OCI-LY7 (cell line): Measurements from ENCODE around the gene NMNAT1. TPM values are rescaled to one million over a fixed set of nuclear protein-coding genes. Genes with fewer than 3 reads are reported as not detected.

Experiments
- BruUV-seq: library from RNA; stranded (reverse); fragments of 400-500 nt; replicated peaks from 2 replicates; lab custom pipeline; 2021; lab: Mats Ljungman, UMichigan
- CTCF ChIA-PET: fragments of 300-600 bp; sonication (Branson Sonifier 250); formaldehyde crosslinking; loops from one replicate; lab custom pipeline; 2022; ENCODE audit warnings: antibody characterized with exemption; ENCODE audit not compliant: unreplicated experiment; lab: Charles Lee
- POLR2A ChIA-PET: fragments of 300-600 bp; sonication (Branson Sonifier 250); formaldehyde crosslinking; loops from one replicate; lab custom pipeline; 2022; ENCODE audit warnings: antibody characterized with exemption; lab: Charles Lee
- DNase-seq: peaks from one replicate; pipeline ENCODE4 v3.0.0-alpha.2; 2015; ENCODE audit warnings: low spot score
- H2AFZ ChIP-seq: fragments of 200-600 bp; sonication (generic), shearing (Covaris generic); 2 replicates; pipeline ENCODE4 v1.6.1; 2014; ENCODE audit warnings: mild to moderate bottlenecking, antibody characterized with exemption, low read length, moderate library complexity
- H3K27ac ChIP-seq: fragments of 200-600 bp; sonication (generic); 2 replicates; pipeline ENCODE4 v1.5.1; 2014; ENCODE audit warnings: mixed run types, low read depth, mild to moderate bottlenecking, moderate library complexity, low read length, inconsistent platforms; ENCODE audit not compliant: poor library complexity, severe bottlenecking
- H3K36me3 ChIP-seq: fragments of 200-600 bp; sonication (generic); 2 replicates; pipeline ENCODE4 v1.6.1; 2014; ENCODE audit warnings: mild to moderate bottlenecking, antibody characterized with exemption, low read length, moderate library complexity, mixed read lengths; ENCODE audit not compliant: insufficient read depth
- H3K4me1 ChIP-seq: fragments of 200-600 bp; sonication (generic); 2 replicates; pipeline ENCODE4 v1.5.1; 2014; ENCODE audit warnings: mild to moderate bottlenecking, low read length; ENCODE audit not compliant: insufficient read depth, poor library complexity, severe bottlenecking
- H3K4me2 ChIP-seq: fragments of 200-600 bp; sonication (generic); 2 replicates; pipeline ENCODE4 v1.6.1; 2014; ENCODE audit warnings: mild to moderate bottlenecking, low read length
- H3K4me3 ChIP-seq: fragments of 200-600 bp; sonication (generic); 2 replicates; pipeline ENCODE4 v1.5.1; 2014; ENCODE audit warnings: mild to moderate bottlenecking, low read depth, low read length; ENCODE audit not compliant: poor library complexity, severe bottlenecking
- H3K79me2 ChIP-seq: fragments of 200-600 bp; sonication (generic); 2 replicates; pipeline ENCODE4 v1.6.1; 2016; ENCODE audit warnings: low read depth, mild to moderate bottlenecking, low read length, moderate library complexity, mixed read lengths; ENCODE audit not compliant: insufficient read depth
- H3K9me2 ChIP-seq: fragments of 200-600 bp; sonication (generic); 2 replicates; pipeline ENCODE4 v1.6.1; 2016; ENCODE audit warnings: mild to moderate bottlenecking, low read length, mixed read lengths; ENCODE audit not compliant: insufficient read depth
- H3K9me3 ChIP-seq: fragments of 200-600 bp; sonication (generic); 2 replicates; pipeline ENCODE4 v1.6.1; 2014; ENCODE audit warnings: mild to moderate bottlenecking, mixed run types, low read length, mixed read lengths
- H4K20me1 ChIP-seq: fragments of 200-600 bp; sonication (generic); 2 replicates; pipeline ENCODE4 v1.6.1; 2014; ENCODE audit warnings: mild to moderate bottlenecking, antibody characterized with exemption, low read length, moderate library complexity, mixed read lengths; ENCODE audit not compliant: insufficient read depth
- CTCF ChIP-seq: fragments of 200-600 bp; sonication (generic); conservative IDR thresholded peaks from 2 replicates; pipeline ENCODE4 v1.5.1; 2014; ENCODE audit warnings: mild to moderate bottlenecking, antibody characterized with exemption, low read length, moderate library complexity, mixed read lengths
- EZH2phosphoT487 ChIP-seq: fragments of 200-600 bp; sonication (generic); IDR thresholded peaks from 2 replicates; pipeline ENCODE4 v1.6.1; 2018; ENCODE audit warnings: low read depth, borderline replicate concordance, mild to moderate bottlenecking, mixed run types, antibody characterized with exemption, low read length, moderate library complexity, mixed read lengths
- intact Hi-C: fragments of 100-400 bp; cut with micrococcal nuclease; formaldehyde crosslinking; loops from one replicate; pipeline ENCODE4 v1.10.0; 2022; ENCODE audit not compliant: unreplicated experiment
- total RNA-seq, 2 experiments: library from RNA; depleted of rRNA in 1 of 2; stranded (reverse); fragments of >200 nt in 1 of 2; shearing (Covaris generic) in 1 of 2; gene quantifications; 2 replicates each; pipeline ENCODE4 v1.2.3, GENCODE V29; 2014 to 2022

NMNAT1 gene
- total RNA-seq, 2 experiments from 2014 or later, result 5.4 to 6.5 TPM

GRCh38 chr1:9992910-9993309 lies 49.6 kb downstream of the NMNAT1 start:
- no TSS peak for BruUV-seq
- Histone ChIP-seq H3K27ac (no peak overlapping the region), H3K79me2 (no peaks in the 10 kb centered on the region), H2AFZ (no peak overlapping the region), H3K4me1 (no peaks in the 10 kb centered on the region), H3K4me3 (no peak overlapping the region), H4K20me1 (no peaks in the 10 kb centered on the region), H3K4me2 (no peak overlapping the region), H3K9me3 (no peaks in the 10 kb centered on the region), H3K9me2 (no peaks in the 10 kb centered on the region), H3K36me3 (no peaks in the 10 kb centered on the region)
- ChIA-PET POLR2A (no interaction called here), CTCF (no interaction called here)
- no peak for DNase-seq
- TF ChIP-seq CTCF (no peak), EZH2phosphoT487 (no peak)
- intact Hi-C loops, result no loop called here

GRCh38 chr1:9993561-9994075 lies 50.3 kb downstream of the NMNAT1 start:
- no peaks in the 10 kb centered on the region for H4K20me1 ChIP-seq
- TF ChIP-seq EZH2phosphoT487, result no peak
- no peak for TF ChIP-seq CTCF
- no peaks in the 10 kb centered on the region for H3K9me3 ChIP-seq
- H3K9me2 ChIP-seq, result no peaks in the 10 kb centered on the region
- ChIA-PET POLR2A (interaction anchor here (0.7 to 2.0 kb wide), 3 partner anchors 33 to 1671 kb away, joined by 3 to 7 read pairs (median 6); no protein-coding TSS in a partner anchor), CTCF (no interaction called here)
- no peaks in the 10 kb centered on the region for H3K36me3 ChIP-seq
- no TSS peak for BruUV-seq
- H3K79me2 ChIP-seq, result no peaks in the 10 kb centered on the region
- intact Hi-C loops, result no loop called here
- H3K4me3 ChIP-seq, result no peak overlapping the region
- no peak overlapping the region for H3K4me2 ChIP-seq
- DNase-seq, result no peak
- no peaks in the 10 kb centered on the region for H3K4me1 ChIP-seq
- no peak overlapping the region for H2AFZ ChIP-seq
- H3K27ac ChIP-seq, result no peak overlapping the region
